Measurements from ENCODE around the gene SLMAP. TPM values are rescaled to one million over a fixed set of nuclear protein-coding genes. Genes with fewer than 3 reads are reported as not detected.

Gene SLMAP
- total and polyA plus RNA-seq, 2 of the 13 experiments (the other 11 are each of a cell fraction or from before 2014, with no cell fraction given): 24.0 to 48.3 TPM

GRCh38 chr3:57826952-57827723, 71.0 kb downstream of the SLMAP start:
- POLR2A ChIA-PET: interaction anchor here (0.8 to 2.1 kb wide), 5 partner anchors 11 to 230 kb away, joined by 4 to 7 read pairs (median 5); partner anchors contain the start of genes ARF4, DENND6A and SLMAP
- TF ChIP-seq GTF3A (CRISPR knock-in tag; conservative IDR thresholded peaks at IDR 0.05) (no peak), ZBTB8A (CRISPR knock-in tag; IDR thresholded peaks at IDR 0.05; ENCODE audit: borderline replicate concordance, low read depth) (no peak), ZNF678 (CRISPR knock-in tag; IDR thresholded peaks at IDR 0.05) (no peak), NFYB (CRISPR knock-in tag; IDR thresholded peaks at IDR 0.05) (no peak), NR2F2 (IDR thresholded peaks at IDR 0.05; ENCODE audit: borderline replicate concordance, low read depth) (peak; percentile 71), ZNF121 (CRISPR knock-in tag; IDR thresholded peaks at IDR 0.05) (no peak), RFXANK (CRISPR knock-in tag; IDR thresholded peaks at IDR 0.05) (0 out of 2 replicates have a peak, but pooled peaks have one; percentile 49), ZMAT5 (CRISPR knock-in tag; IDR thresholded peaks at IDR 0.05; ENCODE audit: borderline replicate concordance, low read depth) (no peak), SMAD1 (CRISPR knock-in tag; IDR thresholded peaks at IDR 0.05; ENCODE audit: borderline replicate concordance, low read depth) (no peak), ZNF780A (CRISPR knock-in tag; IDR thresholded peaks at IDR 0.05) (0 out of 2 replicates have a peak, but pooled peaks have one; percentile 18)
- TF ChIP-seq, protein P1, sequence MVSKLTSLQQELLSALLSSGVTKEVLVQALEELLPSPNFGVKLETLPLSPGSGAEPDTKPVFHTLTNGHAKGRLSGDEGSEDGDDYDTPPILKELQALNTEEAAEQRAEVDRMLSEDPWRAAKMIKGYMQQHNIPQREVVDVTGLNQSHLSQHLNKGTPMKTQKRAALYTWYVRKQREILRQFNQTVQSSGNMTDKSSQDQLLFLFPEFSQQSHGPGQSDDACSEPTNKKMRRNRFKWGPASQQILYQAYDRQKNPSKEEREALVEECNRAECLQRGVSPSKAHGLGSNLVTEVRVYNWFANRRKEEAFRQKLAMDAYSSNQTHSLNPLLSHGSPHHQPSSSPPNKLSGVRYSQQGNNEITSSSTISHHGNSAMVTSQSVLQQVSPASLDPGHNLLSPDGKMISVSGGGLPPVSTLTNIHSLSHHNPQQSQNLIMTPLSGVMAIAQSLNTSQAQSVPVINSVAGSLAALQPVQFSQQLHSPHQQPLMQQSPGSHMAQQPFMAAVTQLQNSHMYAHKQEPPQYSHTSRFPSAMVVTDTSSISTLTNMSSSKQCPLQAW (CRISPR knock-in tag; IDR thresholded peaks at IDR 0.05): no peak
- TF ChIP-seq, protein P2, sequence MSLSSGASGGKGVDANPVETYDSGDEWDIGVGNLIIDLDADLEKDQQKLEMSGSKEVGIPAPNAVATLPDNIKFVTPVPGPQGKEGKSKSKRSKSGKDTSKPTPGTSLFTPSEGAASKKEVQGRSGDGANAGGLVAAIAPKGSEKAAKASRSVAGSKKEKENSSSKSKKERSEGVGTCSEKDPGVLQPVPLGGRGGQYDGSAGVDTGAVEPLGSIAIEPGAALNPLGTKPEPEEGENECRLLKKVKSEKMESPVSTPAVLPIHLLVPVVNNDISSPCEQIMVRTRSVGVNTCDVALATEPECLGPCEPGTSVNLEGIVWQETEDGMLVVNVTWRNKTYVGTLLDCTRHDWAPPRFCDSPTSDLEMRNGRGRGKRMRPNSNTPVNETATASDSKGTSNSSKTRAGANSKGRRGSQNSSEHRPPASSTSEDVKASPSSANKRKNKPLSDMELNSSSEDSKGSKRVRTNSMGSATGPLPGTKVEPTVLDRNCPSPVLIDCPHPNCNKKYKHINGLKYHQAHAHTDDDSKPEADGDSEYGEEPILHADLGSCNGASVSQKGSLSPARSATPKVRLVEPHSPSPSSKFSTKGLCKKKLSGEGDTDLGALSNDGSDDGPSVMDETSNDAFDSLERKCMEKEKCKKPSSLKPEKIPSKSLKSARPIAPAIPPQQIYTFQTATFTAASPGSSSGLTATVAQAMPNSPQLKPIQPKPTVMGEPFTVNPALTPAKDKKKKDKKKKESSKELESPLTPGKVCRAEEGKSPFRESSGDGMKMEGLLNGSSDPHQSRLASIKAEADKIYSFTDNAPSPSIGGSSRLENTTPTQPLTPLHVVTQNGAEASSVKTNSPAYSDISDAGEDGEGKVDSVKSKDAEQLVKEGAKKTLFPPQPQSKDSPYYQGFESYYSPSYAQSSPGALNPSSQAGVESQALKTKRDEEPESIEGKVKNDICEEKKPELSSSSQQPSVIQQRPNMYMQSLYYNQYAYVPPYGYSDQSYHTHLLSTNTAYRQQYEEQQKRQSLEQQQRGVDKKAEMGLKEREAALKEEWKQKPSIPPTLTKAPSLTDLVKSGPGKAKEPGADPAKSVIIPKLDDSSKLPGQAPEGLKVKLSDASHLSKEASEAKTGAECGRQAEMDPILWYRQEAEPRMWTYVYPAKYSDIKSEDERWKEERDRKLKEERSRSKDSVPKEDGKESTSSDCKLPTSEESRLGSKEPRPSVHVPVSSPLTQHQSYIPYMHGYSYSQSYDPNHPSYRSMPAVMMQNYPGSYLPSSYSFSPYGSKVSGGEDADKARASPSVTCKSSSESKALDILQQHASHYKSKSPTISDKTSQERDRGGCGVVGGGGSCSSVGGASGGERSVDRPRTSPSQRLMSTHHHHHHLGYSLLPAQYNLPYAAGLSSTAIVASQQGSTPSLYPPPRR (CRISPR knock-in tag; IDR thresholded peaks at IDR 0.05; ENCODE audit: borderline replicate concordance): peak; percentile 51; the same call in 1 of the 2 replicates

More at GRCh38 chr3:57826952-57827723, 71.0 kb downstream of the SLMAP start:
- peak; percentile 85 for ATAC-seq
- no peaks in the 10 kb centered on the region; the same call in 1 of the 2 replicates for H4K20me1 ChIP-seq (ENCODE audit: insufficient read depth, low read length)
- no TSS peak for BruUV-seq (replicated peaks)
- CTCF ChIA-PET (ENCODE audit: low intra/inter-chr PET ratio, low total read pairs): interaction anchor here (0.7 kb wide), 1 partner anchor 86 kb away, joined by 3 read pairs; no protein-coding TSS in a partner anchor
- in situ Hi-C loops (cut with HindIII; ENCODE audit: extremely low pct_ligation_motif_present, low pct_unique_long_range_greater_than_20kb) (no loop called here), intact Hi-C loops (cut with micrococcal nuclease; ENCODE audit: unreplicated experiment) (loop anchor here (2.0 to 10.0 kb wide), 2 partner anchors 70 to 232 kb away; partner anchors contain the start of genes ARF4 and SLMAP)
- peaks cover 66% of the 10 kb centered on the region for H3K79me2 ChIP-seq (ENCODE audit: insufficient read depth, low read length)
- H2AFZ ChIP-seq (ENCODE audit: low read length): no peak overlapping the region
- H3K4me3 ChIP-seq (replicated peaks in 1 of 3; ENCODE audit: insufficient read depth in 1 of 3, low read depth in 2 of 3, low read length in 3 of 3): peak overlapping the region in 1 of 3 experiments; percentile 4; a peak in 1 of 6 replicates
- H3K36me3 ChIP-seq (replicated peaks in 1 of 2; ENCODE audit: control insufficient read depth in 1 of 2, insufficient read depth in 2 of 2, low read length in 2 of 2): peaks cover 2 to 3% of the 10 kb centered on the region in 2 experiments; a peak in 3 of 5 replicates
- H3K27me3 ChIP-seq (ENCODE audit: control insufficient read depth in 1 of 2, insufficient read depth in 2 of 2, low read length in 2 of 2): no peaks in the 10 kb centered on the region
- peak; percentile 74 for FAIRE-seq
- WGBS (ENCODE audit: low lambda C conversion rate): 0% methylated on average over 1 of the region's 1 CpG
- DNase-seq (ENCODE audit: low spot score): peak; percentile 94
- peak overlapping the region; percentile 47; the same call in 1 of the 2 replicates for H3K9ac ChIP-seq (ENCODE audit: insufficient read depth, low read depth, low read length)
- H3K4me2 ChIP-seq (ENCODE audit: low read depth, low read length): peak overlapping the region; percentile 38
- H3K4me1 ChIP-seq (ENCODE audit: insufficient read depth, low read length): peaks cover 50% of the 10 kb centered on the region
- H3K27ac ChIP-seq (ENCODE audit: extremely low read length, insufficient read depth, low read length): peak overlapping the region; percentile 78
- no peaks in the 10 kb centered on the region for H3K9me3 ChIP-seq (ENCODE audit: low read length)
